IMR-90 (cell line): ENCODE results near the gene RHOG.

Source experiments
- BHLHE40 ChIP-seq: fragments of 150-350 bp; IDR thresholded peaks from 2 replicates; pipeline ENCODE4 v1.6.1; 2016; ENCODE audit warnings: mild to moderate bottlenecking, low read depth, low read length
- CEBPB ChIP-seq: IDR thresholded peaks from 2 replicates; pipeline ENCODE4 v1.6.1; 2012; ENCODE audit warnings: low read depth, low read length, improper control_type of control experiment
- CHD1 ChIP-seq: IDR thresholded peaks from 2 replicates; pipeline ENCODE4 v1.6.1; 2012; ENCODE audit warnings: low read depth, low read length, improper control_type of control experiment
- FOS ChIP-seq: fragments of 150-350 bp; IDR thresholded peaks from 2 replicates; pipeline ENCODE4 v1.6.1; 2016; ENCODE audit warnings: low read depth, low read length
- MAZ ChIP-seq: IDR thresholded peaks from 2 replicates; pipeline ENCODE4 v1.6.1; 2012; ENCODE audit warnings: low read depth, mild to moderate bottlenecking, low read length, improper control_type of control experiment, moderate library complexity, borderline replicate concordance
- MXI1 ChIP-seq: IDR thresholded peaks from 2 replicates; pipeline ENCODE4 v1.6.1; 2012; ENCODE audit warnings: low read depth, mild to moderate bottlenecking, low read length, moderate library complexity, borderline replicate concordance
- POLR2A ChIP-seq: IDR thresholded peaks from 2 replicates; pipeline ENCODE4 v1.6.1; 2012; ENCODE audit warnings: mild to moderate bottlenecking, low read depth, low read length
- RAD21 ChIP-seq: IDR thresholded peaks from 2 replicates; pipeline ENCODE4 v1.6.1; 2012; ENCODE audit warnings: low read length, improper control_type of control experiment
- RCOR1 ChIP-seq: IDR thresholded peaks from 2 replicates; pipeline ENCODE4 v1.6.1; 2012; ENCODE audit warnings: mild to moderate bottlenecking, low read length, improper control_type of control experiment; ENCODE audit not compliant: insufficient replicate concordance
- SMC3 ChIP-seq: fragments of 150-350 bp; IDR thresholded peaks from 2 replicates; pipeline ENCODE4 v1.6.1; 2016; ENCODE audit warnings: low read depth, mild to moderate bottlenecking, antibody characterized with exemption, low read length, moderate library complexity
- TF ChIP-seq, protein P1 (sequence below): conservative IDR thresholded peaks from 2 replicates; pipeline ENCODE4 v1.5.1; 2012; ENCODE audit warnings: mild to moderate bottlenecking, low read depth, low read length, improper control_type of control experiment
- TF ChIP-seq, protein P2 (sequence below): fragments of 150-350 bp; IDR thresholded peaks from 2 replicates; pipeline ENCODE4 v1.6.1; 2017; ENCODE audit warnings: mild to moderate bottlenecking, antibody characterized with exemption, low read length, low read depth

DNA sequence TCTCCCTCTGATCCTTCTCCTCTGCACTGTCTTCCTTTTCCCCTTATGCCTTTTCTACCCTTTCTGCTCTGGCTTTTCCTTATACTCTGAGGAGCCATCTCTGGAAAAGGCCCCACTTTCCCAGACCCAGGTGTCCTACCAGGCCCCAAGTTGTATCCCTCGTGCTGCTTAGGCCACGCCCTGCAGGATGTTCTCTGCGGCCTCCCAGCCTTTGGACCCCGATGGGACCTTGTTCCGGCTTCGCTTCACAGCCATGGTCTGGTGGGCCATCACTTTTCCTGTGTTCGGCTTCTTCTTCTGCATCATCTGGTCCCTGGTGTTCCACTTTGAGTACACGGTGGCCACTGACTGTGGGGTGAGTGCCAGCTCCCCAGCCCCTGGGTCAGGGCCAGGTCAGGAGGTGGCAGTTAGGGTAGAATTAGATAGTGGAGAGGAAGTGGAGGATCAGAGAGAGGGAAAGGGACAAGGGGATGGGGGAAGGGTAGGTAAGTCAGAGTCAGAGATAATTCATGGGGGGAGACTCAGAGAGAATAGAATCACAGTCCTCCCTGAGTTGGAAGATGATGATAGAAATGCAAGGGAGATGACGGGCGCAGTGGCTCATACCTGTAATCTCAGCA is 23.5 kb downstream of the RHOG start:
- TF ChIP-seq, protein P1, sequence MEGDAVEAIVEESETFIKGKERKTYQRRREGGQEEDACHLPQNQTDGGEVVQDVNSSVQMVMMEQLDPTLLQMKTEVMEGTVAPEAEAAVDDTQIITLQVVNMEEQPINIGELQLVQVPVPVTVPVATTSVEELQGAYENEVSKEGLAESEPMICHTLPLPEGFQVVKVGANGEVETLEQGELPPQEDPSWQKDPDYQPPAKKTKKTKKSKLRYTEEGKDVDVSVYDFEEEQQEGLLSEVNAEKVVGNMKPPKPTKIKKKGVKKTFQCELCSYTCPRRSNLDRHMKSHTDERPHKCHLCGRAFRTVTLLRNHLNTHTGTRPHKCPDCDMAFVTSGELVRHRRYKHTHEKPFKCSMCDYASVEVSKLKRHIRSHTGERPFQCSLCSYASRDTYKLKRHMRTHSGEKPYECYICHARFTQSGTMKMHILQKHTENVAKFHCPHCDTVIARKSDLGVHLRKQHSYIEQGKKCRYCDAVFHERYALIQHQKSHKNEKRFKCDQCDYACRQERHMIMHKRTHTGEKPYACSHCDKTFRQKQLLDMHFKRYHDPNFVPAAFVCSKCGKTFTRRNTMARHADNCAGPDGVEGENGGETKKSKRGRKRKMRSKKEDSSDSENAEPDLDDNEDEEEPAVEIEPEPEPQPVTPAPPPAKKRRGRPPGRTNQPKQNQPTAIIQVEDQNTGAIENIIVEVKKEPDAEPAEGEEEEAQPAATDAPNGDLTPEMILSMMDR = no peak
- TF ChIP-seq CEBPB (no peak), MXI1 (no peak), POLR2A (no peak), SMC3 (no peak), RCOR1 (no peak), CHD1 (no peak), FOS (no peak), MAZ (no peak), BHLHE40 (no peak), RAD21 (no peak)
- TF ChIP-seq, protein P2, sequence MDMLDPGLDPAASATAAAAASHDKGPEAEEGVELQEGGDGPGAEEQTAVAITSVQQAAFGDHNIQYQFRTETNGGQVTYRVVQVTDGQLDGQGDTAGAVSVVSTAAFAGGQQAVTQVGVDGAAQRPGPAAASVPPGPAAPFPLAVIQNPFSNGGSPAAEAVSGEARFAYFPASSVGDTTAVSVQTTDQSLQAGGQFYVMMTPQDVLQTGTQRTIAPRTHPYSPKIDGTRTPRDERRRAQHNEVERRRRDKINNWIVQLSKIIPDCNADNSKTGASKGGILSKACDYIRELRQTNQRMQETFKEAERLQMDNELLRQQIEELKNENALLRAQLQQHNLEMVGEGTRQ = no peak
